GM23248 (cell line): ENCODE data around the gene SLC44A3.

Experiments used
- EZH2 ChIP-seq: fragments of 200-600 bp; sonication (generic); IDR thresholded peaks from 2 replicates; pipeline ENCODE4 v1.6.1; 2018; ENCODE audit warnings: antibody characterized with exemption, mild to moderate bottlenecking; ENCODE audit not compliant: insufficient read depth, poor library complexity, severe bottlenecking
- EZH2phosphoT487 ChIP-seq: fragments of 200-600 bp; sonication (generic); IDR thresholded peaks from 2 replicates; pipeline ENCODE4 v1.6.1; 2018; ENCODE audit warnings: antibody characterized with exemption, moderate library complexity, mild to moderate bottlenecking, low read depth; ENCODE audit not compliant: insufficient read depth

GRCh38 chr1:94776474-94776873 lies 43.7 kb upstream of the SLC44A3 start:
- TF ChIP-seq EZH2, result no peak
- no peak for TF ChIP-seq EZH2phosphoT487
